HG03520 (cell line): Measurements from ENCODE around the gene AHRR.

Experiments used
- ATAC-seq: cut with Tn5 transposase; IDR thresholded peaks from one replicate; pipeline ENCODE4 v1.9.1; 2021; ENCODE audit warnings: mild to moderate bottlenecking, moderate library complexity; ENCODE audit not compliant: unreplicated experiment

Gene AHRR

DNA sequence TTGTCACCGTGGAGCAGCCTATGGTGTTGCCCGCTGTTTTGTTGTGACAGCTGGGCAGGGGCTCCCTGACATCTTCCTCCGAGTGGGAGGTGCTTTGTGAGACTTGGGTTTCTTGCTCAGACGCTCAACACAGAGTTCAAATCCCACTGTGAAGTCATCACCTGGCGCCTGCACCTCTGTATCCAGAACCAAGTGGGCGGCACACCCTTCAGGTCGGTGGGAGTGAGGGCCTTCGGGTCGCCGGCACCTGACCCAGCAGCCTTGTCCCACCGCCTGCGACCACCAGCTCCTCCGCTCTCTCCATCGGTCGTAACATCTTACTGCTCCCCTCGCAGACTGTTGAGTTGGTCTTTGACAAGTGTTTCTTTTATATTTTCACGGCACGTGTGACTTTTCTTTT lies 83.9 kb downstream of the AHRR start:
- no peak for ATAC-seq

DNA sequence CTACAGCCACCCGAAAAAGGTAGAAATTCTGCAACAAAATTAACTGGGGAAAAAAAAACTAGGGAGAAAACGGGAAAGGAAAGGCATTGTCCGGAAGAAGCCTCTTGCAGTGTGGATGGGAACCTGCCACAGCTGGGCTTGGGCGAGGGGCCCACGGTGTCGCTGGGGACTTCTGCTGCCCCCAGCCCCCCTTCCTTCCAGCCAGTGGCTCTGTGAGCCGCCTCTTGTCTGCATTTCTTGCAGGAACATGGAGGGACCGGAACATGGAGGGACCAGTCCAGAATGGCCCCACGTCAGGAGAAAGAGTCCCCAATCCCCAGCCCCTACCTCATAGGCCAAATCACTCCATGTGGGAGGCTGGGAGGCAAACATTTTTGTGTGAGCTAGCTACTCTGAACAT lies 84.5 kb downstream of the AHRR start:
- no peak for ATAC-seq

DNA sequence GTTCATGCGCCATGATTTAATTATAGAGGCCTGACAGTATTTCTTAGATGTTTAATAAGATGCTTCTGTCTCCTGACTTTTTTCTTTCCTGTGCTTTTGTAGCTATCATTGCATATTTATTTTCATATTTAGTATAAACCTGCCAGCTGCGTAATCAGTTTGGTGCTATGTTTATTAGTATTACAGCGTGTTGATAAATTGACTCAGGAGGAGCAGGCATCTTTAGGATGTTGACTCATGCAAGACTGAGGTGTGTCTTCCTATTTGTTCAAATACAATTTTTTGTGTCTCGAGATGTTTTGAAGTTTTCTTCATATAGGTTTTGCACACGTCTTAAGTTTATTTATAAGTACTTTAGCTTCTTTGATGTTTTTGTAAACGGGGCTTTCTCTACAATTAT lies 85.5 kb downstream of the AHRR start:
- ATAC-seq, result no peak

DNA sequence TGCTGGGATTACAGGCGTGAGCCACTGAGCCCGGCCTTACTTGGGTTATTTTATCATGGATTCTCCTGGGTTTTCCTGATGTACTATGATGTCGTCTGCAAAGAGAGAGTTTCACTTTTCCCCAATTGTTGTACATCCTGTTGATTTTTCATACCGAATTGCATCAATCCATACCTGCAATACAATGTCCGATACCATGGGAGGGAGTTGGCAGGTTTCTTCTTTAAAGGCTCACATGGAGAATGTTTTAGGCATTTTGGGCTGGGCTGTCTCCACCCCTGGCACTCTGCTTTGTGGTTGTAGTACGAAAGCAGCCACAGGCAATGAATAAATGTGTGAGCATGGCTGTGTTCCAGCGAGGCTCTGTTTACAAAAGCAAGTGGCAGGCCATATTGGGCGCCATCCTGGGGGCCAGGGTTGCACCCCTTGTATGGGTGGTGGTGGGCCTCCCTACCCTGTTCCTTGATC lies 86.3 kb downstream of the AHRR start:
- ATAC-seq, result no peak

DNA sequence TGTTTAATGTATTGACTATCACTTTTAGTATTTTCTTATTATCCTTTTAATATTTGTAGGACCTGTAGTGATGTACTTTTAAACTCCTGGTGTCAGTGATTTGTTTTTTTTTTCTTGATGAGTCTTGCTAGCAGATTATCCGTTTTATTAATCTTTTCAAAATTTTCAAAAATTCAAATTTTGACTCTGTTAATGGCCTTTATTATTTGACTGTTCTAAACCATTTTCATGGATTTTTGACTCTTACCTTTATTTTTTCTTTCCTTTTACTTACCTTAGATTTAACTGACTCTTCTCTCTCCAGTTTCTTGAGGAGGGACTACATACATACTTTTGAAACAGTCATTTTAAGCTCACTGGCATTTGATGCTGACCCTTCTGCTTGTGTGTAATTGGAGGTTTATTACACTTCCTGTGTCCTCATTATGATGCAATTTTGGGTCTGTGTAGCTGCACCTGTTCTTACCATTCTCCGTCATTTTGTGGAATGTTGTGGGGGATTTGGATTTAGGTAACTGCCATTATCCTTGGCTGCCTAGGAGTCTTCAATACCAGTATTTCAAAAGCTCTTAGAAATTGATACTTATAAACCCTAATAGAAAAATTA lies 89.5 kb downstream of the AHRR start:
- ATAC-seq, result no peak

DNA sequence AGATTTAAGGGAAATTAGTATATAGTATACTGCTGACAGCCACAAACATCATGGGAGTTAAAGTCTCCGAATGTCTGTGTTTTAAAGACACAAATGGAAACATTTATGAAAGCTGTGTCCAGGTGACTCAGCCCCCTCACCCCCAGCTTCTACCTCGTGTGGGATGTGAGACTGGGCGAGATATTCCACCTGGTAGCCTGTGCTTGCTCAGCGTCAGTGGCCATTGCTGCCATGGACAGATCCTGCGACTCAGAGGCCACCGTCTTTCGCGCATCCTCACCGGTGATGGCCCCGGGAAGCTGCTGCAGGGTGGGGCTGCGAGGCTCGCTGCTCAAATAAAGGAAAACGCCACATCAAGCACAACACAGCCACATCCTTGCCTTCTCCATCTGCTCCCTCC lies 90.2 kb downstream of the AHRR start:
- ATAC-seq, result no peak

DNA sequence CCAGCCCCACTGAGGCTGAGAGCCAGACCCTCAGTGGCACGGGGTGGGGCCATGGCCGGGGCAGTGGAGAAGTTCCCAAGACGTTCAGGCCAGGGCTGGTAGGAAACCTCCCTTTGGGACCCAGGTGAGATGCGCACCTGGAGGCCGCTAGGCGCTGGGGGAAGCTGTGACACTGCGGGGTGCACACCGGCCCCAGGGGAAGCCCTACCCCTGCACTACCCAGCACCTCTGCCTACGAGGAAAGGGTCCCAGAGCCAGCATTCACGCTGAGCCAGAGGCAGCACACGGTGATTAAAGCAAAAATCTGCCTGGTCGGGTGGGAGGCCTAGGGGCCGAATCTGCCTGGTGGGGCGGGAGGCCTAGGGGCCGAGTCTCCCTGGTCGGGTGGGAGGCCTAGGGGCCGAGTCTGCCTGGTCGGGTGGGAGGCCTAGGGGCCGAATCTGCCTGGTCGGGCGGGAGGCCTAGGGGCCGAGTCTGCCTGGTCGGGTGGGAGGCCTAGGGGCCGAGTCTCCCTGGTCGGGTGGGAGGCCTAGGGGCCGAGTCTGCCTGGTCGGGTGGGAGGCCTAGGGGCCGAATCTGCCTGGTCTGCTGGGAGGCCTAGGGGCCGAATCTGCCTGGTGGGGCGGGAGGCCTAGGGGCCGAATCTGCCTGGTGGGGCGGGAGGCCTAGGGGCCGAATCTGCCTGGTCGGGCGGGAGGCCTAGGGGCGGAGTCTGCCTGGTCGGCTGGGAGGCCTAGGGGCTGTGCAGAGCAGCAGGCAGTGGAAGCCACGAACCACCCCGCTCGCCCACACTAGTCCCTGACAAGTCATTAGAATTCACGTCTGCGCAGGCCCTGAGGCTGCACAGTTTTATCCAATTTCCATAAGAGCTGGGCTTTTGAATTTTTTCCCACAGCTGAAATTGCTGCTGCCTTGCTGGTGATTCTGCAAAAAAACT lies 93.7 kb downstream of the AHRR start:
- ATAC-seq, result peak; percentile 80

DNA sequence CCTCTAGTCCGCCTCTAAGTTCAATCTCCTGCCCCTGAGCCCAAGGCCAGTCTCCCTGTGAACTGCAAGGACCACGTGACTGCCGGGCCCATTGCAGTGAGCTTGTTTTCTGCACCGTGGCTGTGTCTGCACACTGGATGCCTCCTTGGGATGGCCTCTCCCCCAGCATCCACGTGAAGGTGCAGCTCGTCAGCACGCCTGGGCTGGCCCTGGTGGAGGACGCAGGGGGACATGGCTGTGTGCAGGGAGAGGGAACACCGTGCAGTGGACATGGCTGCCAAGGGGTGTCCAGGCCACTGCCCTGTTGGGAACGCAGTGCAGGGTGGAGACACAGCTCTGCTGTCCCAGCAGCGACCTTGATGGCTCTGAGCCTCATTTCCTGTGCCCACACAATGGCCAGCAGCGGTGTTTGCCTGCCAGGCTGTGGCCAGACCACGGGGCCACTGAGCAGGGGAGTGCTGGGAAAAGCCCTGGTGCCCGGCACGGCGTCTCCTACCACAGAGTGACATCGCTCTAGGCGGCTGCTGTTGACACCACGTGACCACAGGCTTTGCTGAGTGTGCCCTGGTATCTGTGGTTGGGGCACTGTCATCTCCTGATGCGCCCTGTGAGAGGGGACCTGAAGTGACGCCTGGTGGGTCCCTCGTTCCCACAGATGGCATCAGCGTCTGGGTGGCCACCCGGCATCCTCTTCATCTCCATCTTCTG lies 94.6 kb downstream of the AHRR start:
- ATAC-seq, result no peak

DNA sequence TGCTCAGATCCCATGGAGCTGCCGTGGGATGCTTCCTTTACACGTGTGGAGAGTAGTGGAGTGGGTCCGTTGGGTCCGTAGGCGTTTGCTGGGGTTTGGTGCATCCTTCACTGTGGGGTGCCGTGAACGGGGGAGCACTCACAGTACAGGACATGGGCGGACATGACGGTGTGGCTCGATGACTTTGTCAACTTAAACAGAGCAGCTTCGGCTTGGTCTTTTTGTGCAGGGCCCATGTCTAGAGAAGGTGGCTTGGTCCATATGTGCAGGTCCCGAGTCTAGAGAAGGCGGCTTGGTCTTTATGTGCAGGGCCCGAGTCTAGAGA lies 95.1 kb downstream of the AHRR start:
- ATAC-seq, result no peak

DNA sequence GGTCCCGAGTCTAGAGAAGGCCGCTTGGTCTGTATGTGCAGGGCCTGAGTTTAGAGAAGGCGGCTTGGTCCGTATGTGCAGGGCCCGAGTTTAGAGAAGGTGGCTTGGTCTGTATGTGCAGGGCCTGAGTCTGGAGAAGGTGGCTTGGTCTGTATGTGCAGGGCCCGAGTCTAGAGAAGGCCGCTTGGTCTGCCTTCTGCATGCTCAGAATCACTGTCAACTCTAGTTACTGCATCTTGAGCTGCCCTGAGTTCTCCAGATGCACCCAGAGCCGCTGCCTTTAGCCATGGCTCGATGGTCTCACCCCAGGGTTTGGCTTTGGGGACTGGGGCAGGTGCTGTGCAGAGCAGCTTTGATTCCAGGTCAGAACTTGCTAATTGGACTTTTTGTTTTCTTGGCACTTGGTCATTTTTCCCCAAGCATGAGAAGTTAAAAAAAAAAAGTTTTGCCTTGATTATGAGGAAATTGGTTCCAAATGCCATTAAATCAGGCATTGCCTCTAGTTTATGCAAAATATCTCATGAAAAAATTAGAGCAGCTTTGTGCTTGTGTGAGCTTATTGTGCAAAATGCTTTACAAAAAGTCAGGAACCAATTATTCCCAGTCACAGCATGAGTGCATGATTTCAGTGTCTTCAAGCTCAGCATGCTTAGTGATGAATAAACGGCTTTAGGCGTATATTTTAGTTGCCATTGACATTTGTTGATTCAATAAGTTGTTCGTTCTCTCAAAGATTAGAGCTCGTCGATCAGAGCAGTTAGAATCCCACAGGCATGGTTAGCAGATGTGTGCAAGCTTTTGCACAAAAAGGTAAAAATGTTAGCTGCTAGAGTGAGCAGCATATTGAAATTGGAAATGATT lies 96.0 kb downstream of the AHRR start:
- ATAC-seq, result no peak

DNA sequence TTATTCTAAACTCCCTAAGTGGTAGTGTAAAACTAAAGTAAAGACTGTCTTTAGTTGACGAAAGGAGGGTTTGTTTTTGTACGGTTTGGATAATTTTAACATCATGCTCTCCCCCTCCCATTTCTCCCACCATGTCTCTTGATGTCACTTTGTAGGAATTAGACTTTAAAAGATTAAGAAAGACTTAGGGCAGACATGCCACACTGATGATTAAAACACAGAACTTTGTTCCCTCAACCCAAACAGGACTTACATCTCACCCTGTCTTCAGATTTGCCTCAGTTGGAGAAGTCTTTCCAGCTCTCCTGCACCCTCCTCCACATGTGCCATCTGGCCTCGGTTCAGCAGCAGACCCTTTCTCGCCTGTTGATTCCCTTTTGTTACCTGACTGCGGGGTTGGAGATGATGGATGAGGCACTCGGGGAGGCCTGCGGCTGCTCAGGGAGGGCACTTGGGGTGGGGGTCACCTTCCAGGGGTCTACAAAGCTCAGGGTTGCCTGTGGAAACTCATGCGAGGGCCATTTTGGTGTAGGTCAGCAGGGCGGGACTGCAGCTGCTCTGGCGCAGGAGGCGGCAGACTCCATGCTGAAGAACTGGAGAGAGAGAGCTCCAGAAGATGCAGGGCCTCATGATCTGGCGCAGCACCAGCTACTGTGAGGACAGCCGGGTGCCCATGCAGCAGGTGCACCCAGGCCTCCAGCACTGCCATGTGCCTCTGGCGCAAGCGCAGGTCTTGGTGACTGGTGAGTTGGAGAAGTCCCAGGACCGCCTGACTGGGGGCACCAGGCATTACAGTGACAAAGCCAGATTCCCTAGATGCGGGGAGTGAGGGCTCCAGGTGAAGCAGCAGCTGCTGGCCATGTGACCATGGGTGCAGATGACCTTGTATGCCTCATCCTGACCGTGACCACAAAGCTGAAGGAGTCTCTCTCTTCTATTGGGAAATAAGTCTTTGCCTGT lies 96.9 kb downstream of the AHRR start:
- ATAC-seq, result no peak

DNA sequence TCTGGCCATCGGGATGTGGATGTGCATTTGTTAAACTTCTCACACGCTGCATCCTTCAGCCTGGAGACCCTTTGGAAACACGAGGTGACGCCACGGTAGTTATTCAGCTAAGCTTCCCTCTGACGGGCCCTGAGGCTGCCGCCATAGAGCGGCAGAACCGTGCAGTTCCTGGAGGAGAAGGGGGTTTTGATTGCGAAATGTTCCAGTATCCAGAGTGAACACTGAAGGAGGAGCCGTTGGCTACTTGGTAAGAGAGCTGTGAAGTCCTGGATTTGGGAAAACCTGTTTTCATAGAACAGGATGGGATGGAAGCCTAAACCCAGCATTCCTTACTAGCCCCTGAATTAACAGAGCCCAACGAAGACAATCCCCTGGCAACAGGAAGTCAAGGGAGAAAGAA lies 98.5 kb downstream of the AHRR start:
- ATAC-seq, result no peak

DNA sequence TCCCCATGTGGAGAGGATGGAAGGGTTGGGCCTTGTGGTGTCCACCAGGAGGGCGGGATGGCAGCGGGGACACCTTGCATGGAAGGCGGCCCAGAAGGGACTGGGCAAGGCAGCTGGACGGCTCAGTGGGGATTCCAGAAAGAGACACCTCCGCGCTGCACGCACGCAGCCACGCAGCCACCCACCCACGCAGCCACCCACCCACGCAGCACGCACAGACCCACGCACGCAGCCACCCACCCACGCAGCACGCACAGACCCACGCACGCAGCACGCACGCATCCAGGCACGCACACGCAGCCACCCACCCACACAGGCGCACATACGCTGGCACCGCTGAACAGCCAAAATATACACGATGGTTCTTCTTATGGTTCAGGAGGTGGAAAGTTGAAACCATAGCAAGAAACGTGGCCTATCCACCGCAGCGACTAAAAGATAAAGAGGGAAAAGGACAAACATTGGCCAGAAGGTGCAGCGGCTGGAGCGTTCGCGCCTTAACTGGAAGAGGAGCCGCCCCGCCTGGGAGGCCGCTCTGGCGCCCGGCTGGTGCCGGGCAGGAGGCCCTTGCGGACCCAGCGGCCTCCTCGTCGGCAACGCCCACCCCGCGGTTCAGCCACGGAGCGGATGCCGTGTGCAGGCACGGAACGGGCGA lies 99.2 kb downstream of the AHRR start:
- no peak for ATAC-seq

DNA sequence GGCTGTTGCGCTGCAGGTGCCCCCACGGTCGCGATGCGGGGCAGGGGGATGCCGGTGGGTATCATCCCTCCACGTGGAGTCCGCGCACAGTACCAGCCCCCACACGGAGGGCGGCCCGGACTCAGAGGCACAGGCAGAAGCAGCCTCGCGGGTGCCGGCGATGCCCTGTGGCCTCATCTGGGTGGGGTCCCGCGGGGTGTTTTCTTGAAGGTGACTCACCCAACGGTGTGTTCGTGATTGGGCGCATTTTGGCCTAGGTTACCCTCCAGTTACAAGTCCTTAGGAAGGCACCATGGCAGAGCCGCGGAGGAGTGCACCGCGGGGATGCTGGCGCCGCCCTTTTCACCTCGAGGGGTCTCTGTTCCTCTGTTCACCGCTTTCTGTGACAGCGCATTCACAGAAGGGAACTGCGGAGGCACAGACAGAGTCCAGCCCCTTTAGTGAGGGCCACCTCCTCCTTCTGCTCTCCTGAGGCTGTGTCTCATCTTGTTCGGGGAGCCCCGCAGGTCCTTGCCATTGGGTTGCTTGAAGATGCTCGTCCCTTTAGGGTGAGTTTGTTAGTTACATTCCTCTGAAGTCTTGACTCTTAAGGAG lies 99.9 kb downstream of the AHRR start:
- ATAC-seq, result no peak

DNA sequence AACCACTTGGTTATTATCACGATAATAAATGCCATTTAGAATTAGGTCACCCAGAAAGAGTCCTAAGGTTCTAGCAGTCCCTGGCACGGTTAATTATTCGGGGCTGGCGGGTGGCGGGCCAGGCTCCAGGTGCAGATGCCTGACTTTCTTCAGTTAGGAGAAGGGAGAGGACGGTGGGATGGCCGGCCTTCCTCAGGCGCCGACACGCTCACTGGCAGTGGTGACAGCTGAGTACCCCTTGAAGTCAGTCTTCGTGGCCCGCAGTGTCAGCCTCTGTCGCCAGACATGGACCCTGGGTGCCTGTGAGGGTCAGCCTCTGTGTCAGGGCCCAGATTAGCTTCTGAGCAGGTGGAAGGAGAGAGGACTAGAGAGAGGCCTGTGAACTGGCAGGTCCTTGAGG lies 100.4 kb downstream of the AHRR start:
- no peak for ATAC-seq

DNA sequence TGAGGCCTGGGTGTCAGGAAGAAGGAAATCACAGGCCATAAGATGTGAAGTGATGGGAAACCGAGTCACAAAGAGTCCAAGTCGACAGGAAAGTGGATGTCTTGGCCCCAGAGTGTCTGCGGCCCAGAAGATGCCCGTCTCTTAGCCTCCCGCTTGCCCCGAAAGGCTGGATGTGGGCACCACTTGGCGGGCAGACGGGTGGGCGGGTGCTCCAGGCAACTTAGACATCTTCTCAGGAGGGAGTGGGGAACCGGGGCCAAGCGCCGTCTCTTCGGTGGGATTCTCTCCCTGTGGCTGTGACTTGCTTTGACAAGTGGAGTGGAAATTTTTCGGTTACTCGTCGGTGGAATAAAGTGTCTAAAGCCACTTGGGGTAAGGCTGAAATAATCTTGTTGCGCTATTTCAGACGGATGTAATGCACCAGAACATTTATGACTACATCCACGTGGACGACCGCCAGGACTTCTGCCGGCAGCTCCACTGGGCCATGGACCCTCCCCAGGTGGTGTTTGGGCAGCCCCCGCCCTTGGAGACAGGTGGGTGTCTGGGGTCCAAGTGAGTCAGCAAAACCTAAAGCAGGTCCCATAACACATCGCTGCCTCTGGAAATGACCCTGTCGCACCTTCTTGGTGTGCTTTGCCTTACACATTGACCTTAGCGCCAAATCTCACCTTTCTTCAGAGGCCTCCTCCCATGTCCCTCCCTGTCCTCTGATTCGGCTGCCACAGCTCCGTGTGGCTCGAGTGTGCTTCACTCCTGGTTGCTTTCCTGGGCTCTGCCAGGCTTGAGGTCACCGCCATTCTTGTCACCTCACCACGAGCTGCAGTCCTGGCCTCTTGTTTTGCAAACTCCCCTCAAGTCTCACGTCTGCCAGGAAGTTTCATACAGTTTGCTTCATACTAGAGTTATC lies 101.1 kb downstream of the AHRR start:
- ATAC-seq, result no peak

DNA sequence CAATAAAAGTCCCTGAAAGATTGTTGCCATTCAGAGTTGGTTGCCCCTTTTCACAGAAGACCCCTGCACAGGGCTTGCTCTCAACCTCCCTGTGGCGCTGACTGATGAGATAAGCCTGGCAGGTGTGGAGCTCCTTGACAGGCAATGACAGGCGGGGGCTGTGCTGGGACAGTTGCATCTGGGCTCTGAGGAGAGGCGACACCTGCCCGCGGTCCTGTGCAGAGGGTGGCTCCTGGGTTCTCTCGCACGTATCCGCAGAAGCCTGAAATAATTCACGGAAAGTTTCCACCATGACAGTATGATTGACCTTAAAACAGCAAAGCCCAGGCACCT lies 101.7 kb downstream of the AHRR start:
- no peak for ATAC-seq

DNA sequence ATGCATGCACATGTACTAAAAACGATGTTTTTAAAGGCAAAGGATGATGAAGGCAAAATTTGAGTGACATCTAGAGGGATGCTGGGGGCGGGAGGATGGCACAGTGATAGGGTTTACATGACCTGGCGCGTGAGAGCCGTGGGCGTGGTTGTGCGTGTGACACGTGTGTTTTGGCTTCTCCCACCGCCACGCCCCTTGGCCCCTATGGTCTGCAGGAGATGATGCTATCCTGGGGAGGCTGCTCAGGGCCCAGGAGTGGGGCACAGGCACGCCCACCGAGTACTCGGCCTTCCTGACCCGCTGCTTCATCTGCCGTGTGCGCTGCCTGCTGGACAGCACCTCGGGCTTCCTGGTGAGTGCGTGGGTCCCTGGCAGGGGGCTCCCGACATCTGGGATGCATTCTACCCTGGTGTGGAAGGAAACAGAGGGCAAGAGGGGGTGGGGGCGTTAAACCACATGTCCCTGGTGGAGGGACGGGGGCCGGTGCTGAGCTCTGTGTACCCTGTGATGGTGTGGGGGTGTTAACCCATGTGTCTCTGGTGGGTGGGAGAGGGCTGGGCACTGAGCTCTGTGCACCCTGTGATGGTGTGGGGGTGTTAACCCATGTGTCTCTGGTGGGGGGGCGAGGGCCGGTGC lies 102.2 kb downstream of the AHRR start:
- no peak for ATAC-seq
